Measurements from ENCODE around the gene CNKSR3.

- TF ChIP-seq CTCF (IDR thresholded peaks at IDR 0.05) (peak in 1 of 3 experiments; percentile 60), POLR2A (IDR thresholded peaks at IDR 0.05; ENCODE audit: low read depth) (no peak), POLR2AphosphoS5 (IDR thresholded peaks at IDR 0.05) (peak; percentile 82 to 90)
Observed at GRCh38 chr6:154448448-154449096, 61.9 kb downstream of the CNKSR3 start.
